NOMO-1 (cell line): ENCODE results near the gene AFAP1.
A peak's percentile ranks its signal among the peaks of the same experiment; 100 is the strongest.

Experiments
- DNase-seq, 2 experiments: peaks; one replicate each; lab custom pipeline; 2025; ENCODE audit not compliant: unreplicated experiment in 2 of 2; lab: John Stamatoyannopoulos, UW

The AFAP1 gene

GRCh38 chr4:7968262-7968896 lies 28.7 kb upstream of the AFAP1 start:
- no peak for DNase-seq

- no peak for DNase-seq
Measured at GRCh38 chr4:7967501-7968261, 28.0 kb upstream of the AFAP1 start.

DNA sequence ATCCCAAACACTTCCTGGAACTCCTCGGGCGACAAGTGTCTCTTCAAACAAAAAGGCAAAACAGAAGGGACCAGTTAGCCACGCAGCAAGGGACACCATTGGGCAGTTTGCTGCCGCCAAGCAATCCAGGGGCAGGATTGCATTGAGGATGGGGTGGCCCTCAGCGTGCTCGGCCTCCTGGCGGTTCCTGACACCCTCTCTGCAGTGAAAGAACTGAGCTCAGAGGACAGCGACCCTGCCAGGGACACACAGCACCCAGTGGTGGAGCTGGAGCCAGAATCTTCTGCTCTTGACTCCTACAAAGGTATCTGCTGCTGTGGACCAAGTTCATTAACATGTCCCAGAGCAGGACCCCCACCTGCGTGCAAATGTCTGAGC lies 27.4 kb upstream of the AFAP1 start:
- DNase-seq = no peak

- no peak for DNase-seq
Measured at GRCh38 chr4:7966281-7967062, 26.8 kb upstream of the AFAP1 start.

DNA sequence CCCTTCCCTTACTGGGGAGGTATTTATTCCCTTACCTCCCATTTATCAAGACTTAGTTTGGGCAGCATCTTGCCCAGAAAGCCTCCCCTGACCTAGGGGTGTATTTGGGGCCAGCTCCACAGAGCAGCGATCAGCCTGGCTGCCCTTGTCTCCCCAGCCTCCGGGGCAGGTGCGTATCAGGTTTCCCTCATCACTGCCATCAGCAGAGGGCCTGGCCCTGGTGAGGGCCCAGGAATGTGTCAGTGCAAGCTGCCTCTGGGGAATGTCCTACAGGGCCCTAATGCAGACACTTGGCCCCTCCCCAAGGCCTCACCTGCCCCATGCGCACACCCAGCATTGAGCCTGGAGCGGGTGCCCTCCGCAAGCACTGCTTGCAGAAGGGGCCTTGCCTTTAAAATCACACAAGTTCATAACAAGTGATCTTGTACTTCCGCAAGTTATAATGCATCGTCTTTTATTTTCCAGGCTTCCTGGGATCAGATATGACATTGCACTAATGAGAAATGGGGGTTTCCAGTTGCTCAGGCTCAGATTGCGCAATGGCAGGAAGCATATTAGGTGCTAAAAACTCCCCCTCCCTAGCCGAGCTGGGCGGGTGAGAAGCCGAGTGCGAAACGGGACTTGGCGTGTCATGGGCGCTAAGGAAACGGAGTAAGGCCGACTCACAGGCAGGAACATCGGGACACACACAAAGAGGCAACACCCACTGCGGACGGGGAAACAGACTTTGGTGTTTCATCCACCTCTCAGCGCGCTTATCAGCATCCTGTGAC lies 25.4 kb upstream of the AFAP1 start:
- DNase-seq = no peak

- DNase-seq = no peak
Measured at GRCh38 chr4:7964459-7964858, 24.8 kb upstream of the AFAP1 start.

GRCh38 chr4:7963691-7964090 lies 24.0 kb upstream of the AFAP1 start:
- no peak for DNase-seq

GRCh38 chr4:7962609-7963508 lies 23.2 kb upstream of the AFAP1 start:
- no peak for DNase-seq

DNA sequence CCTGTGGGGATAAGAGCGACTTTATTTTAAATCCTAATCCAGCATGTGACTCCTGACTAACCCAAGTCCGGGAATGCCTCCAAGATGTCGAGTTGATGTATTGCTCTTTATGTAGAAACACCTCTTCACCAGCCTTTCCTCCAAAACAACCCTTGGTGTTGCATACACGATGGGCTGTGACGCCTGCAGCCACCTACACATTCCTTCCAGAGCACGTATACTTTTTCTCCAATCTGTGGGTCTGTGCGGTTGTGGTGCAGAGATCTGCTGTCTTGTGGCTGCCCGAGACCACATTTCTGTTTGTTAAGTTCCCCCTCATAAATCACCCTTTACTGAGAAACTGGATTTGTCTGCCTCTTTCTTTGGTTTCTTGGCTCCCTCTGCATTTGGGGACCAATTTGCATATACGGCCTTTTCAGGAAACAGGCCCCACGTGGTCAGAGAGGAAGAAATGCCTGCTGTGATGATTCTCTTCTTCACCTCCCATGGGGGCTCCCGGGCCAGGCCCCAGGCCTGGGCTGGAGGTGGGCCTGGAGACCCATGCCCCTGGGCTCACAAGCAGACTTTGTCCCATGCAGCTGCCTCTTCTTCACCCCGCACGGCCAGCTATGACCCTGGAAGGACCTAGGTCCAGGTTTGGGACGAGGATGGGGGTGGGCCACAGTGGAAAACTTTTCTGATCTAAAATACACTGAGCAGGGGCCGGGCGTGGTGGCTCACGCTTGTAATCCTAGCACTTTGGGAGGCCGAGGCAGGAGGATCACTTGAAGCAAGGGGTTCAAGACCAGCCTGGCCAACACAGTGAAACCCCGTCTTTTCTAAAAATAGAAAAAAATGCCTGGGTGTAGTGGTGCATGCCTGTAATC lies 21.4 kb upstream of the AFAP1 start:
- peak; percentile 9 to 74 for DNase-seq

DNA sequence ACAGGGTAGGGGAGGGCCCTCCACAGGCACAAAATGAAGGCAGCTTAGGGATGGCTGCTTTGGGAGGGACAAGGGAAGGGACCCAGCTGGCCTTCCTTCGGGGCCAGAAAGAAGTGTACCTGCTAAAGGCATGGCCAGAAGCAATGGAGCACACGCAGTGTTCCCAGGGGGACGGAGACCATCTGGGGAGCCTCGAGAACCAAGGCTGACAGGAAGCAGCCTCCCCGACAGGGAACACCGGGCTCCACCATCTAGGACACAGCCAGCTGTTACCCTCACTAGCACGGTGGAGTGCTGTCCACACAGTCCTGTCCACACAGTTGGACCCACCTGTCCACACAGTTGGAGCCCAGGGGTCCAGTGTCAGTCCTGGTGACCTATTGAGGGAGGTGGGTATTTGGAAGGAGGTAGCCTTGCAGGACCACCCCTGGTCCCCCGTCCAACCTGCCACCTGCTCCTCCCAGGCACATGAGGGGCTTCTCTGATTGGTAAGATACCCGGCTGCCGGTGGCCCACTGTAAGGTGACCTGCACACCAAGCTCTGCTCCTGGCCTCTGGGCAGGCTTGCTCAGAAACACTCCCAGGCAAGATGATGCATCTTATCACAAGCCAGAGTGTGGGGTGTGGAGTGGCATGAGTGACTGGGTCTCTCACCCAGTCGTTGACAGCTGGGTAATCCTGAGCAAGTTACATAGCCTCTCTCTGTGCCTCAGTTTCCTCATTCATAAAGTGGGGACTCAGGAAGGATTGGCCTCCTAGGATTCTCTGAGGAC lies 20.5 kb upstream of the AFAP1 start:
- no peak for DNase-seq

- no peak for DNase-seq
Measured at GRCh38 chr4:7959078-7959477, 19.4 kb upstream of the AFAP1 start.

DNA sequence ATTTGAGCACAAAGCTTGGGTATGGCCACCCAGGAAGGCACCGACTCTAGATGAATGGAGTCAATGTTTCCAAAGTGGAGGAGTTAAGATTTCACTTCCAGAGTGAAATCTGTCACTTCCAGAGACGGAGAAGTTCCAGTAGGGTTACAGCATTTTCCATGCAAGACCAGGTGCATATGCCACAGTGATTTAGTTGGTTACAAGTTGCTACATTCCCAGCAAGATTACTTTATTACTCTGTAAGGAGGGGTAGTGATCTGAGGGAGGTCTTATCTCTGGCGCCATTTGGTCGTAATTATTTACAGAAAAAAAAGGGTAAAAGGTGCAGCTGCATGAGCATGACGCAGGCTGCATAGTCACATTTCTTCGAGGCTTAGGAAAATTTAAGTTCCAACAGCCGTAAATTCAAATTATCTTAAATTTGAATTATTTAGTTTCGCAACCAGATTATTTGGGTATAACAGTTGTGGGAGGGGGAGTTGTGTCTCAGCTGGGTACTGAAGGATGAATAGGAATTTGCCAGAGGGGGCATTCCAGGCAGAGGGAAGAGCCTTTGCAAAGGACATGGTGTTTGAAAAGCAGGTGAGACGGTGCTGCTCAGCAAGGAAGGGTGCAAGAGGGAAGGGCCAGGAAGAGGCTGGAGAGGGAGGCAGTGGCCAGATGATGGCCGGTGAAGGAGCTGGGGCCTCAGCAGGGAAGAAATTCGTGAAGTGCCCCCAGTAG lies 17.4 kb upstream of the AFAP1 start:
- no peak for DNase-seq

- DNase-seq = no peak
Measured at GRCh38 chr4:7956270-7956808, 16.7 kb upstream of the AFAP1 start.

DNA sequence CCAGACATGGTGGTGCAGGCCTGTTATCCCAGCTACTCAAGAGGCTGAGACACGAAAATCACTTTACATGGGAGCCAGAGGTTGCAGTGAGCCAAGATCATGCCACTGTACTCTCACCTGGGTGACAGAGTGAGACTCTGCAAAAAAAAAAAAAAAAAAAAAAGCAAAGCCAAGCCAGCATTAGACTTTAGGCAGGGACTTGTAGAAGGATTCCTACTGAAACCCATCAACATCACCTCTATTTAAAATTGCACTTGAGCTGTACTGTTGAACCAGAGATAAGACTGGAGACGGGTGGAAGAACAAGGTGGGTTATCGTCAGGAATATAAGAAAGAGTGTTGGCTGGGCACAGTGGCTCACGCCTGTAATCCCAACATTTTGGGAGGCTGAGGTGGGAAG lies 15.7 kb upstream of the AFAP1 start:
- no peak for DNase-seq

DNA sequence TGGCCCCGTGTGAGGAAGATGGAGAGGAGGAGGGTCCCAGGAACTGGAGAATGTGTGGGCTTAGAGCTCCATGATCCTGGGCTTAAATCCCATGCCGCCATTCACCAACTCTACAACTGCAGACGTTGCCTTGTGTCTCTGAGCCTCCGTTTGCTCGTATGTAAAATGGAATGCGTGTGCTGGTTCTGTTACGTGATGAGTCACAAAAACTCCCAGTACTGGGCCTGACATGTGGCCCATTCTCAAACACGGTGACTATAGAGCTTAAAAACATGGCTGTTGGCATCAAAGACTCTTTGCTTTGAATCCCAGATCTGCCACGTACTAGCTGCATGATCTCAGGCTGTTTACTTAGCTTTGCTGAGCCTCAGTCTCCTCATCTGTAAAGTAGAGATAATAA lies 13.0 kb upstream of the AFAP1 start:
- no peak for DNase-seq

DNA sequence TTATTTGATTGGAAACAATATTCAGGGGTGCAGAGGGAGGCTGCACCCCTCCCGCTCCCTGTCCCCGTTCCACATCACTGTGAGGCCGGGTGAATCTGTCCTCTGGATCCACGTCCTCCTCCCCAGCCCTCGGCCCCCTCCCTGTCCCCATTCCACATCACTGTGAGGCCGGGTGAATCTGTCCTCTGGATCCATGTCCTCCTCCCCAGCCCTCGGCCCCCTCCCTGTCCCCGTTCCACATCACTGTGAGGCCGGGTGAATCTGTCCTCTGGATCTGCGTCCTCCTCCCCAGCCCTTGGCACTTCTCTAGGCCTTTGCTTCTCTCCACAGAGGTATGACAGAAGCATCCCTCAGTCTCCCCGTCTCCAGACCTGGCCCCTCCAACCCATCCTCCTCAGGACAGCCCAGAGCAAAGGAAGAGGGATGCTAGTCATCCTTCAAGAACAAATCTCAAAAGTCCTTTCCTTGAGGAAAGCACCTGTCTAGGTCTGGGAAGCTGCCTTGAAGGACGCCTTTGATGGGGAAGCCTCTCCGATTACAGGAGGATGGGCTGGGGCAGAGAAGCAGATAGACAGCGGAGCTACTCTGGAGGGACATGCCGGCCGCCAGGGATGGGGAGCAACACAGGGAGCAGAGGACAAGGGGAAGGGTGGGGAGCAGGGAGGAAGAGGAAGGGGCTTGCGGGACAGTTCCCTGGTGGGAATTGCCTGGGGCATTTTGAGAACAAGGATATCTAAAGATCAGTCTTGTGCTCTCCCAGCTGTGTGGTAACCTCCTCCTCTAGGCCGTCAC lies 10.8 kb upstream of the AFAP1 start:
- no peak for DNase-seq

DNA sequence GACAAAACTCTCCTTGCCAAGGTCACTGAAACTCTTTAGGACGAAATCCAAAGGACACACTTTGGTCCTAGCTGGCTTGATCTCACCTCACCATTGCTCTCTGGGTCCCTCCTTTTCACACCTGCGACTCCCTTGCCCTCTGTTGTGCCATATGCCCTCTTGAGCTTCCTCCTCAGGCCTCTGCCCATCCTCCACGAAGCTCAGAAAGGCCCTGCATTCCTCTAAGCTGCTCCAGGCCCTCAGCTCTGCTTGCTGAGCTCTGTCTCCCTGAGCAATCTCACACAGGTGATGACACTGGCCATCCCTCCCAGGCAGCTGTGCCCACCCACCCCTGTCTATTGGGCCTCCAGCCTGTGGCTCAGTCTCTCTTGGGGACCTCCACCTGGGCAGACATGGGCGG lies 10.1 kb upstream of the AFAP1 start:
- no peak for DNase-seq
